Measurements from ENCODE around the gene HSPB1.

The HSPB1 gene

DNA sequence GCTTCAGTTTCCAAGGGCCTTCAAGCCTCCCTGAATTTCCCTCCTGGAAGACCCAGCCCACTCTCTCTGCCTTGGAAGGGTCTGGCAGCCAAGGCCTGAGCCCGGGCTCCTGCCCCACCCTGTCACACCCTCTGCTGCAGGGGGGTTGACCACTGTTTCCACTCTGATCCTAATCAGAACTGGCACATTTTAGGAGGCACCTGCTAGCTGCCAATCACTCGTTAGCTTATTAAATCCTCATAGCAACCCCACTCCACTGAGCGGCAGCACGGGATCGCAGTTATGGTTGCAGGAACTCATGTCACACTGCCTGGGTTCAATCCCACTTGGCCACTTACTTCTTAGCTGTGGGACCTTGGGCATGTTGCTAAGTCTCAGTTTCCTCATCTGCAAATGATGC is 12.9 kb downstream of the HSPB1 start:
- TF ChIP-seq, protein P1, sequence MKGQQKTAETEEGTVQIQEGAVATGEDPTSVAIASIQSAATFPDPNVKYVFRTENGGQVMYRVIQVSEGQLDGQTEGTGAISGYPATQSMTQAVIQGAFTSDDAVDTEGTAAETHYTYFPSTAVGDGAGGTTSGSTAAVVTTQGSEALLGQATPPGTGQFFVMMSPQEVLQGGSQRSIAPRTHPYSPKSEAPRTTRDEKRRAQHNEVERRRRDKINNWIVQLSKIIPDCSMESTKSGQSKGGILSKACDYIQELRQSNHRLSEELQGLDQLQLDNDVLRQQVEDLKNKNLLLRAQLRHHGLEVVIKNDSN (IDR thresholded peaks at IDR 0.05) = no peak
- TF ChIP-seq NFIC (IDR thresholded peaks at IDR 0.05) (no peak), CEBPB (IDR thresholded peaks at IDR 0.05) (no peak), TCF12 (IDR thresholded peaks at IDR 0.05; ENCODE audit: low read depth) (no peak), TEAD4 (IDR thresholded peaks at IDR 0.05) (no peak), RAD21 (IDR thresholded peaks at IDR 0.05; ENCODE audit: low read depth) (no peak), EGR1 (IDR thresholded peaks at IDR 0.05) (no peak), ZBTB7A (IDR thresholded peaks at IDR 0.05; ENCODE audit: low read depth) (no peak), EP300 (IDR thresholded peaks at IDR 0.05; ENCODE audit: borderline replicate concordance) (no peak), CREB1 (IDR thresholded peaks at IDR 0.05; ENCODE audit: low read depth) (no peak)
- TF ChIP-seq, protein P2, sequence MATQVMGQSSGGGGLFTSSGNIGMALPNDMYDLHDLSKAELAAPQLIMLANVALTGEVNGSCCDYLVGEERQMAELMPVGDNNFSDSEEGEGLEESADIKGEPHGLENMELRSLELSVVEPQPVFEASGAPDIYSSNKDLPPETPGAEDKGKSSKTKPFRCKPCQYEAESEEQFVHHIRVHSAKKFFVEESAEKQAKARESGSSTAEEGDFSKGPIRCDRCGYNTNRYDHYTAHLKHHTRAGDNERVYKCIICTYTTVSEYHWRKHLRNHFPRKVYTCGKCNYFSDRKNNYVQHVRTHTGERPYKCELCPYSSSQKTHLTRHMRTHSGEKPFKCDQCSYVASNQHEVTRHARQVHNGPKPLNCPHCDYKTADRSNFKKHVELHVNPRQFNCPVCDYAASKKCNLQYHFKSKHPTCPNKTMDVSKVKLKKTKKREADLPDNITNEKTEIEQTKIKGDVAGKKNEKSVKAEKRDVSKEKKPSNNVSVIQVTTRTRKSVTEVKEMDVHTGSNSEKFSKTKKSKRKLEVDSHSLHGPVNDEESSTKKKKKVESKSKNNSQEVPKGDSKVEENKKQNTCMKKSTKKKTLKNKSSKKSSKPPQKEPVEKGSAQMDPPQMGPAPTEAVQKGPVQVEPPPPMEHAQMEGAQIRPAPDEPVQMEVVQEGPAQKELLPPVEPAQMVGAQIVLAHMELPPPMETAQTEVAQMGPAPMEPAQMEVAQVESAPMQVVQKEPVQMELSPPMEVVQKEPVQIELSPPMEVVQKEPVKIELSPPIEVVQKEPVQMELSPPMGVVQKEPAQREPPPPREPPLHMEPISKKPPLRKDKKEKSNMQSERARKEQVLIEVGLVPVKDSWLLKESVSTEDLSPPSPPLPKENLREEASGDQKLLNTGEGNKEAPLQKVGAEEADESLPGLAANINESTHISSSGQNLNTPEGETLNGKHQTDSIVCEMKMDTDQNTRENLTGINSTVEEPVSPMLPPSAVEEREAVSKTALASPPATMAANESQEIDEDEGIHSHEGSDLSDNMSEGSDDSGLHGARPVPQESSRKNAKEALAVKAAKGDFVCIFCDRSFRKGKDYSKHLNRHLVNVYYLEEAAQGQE (IDR thresholded peaks at IDR 0.05; ENCODE audit: low read depth) = no peak
- TF ChIP-seq, protein P3, sequence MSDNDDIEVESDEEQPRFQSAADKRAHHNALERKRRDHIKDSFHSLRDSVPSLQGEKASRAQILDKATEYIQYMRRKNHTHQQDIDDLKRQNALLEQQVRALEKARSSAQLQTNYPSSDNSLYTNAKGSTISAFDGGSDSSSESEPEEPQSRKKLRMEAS (IDR thresholded peaks at IDR 0.05) = no peak

DNA sequence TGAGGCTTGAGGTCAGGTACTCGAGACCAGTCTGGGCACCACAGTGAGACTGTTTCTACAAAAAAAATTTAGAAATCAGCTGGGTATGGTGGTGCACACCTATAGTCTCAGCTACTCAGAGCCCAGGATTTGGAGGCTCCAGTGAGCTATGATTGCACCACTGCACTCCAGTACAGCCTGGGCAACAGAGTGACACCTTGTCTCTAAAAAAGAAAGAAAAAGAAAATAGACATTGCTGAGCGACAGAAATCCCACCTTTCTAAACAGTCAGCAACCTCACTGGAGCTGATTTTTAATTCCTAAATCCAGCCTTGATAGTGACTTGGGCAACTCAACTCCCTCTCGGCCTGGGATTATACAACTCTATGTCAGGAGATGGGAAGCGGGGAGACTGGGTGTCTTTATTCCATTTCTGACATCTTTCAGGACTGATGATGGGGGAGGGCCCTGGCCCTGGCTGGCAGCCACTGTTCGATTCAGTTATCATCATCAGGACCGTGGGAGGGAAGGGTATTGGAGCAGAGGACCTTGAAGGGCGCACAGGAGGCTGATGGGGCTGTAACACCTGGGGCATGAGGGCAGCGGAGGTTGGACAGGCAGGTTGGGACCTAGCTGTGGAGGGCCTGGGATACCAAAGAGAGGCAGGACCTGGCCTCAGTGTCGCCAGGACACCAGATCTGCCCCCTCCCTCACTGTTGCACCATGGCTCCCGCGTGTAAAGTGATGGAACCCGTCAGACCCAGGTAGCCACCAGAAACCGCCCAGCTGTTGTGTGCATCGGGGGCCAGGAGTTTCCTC is 14.7 kb downstream of the HSPB1 start:
- TF ChIP-seq YY1 (IDR thresholded peaks at IDR 0.05; ENCODE audit: low read depth) (no peak), TAF1 (IDR thresholded peaks at IDR 0.05; ENCODE audit: low read depth) (no peak), CEBPB (IDR thresholded peaks at IDR 0.05) (no peak), CREB1 (IDR thresholded peaks at IDR 0.05; ENCODE audit: low read depth) (no peak), TEAD4 (IDR thresholded peaks at IDR 0.05) (no peak), EP300 (IDR thresholded peaks at IDR 0.05; ENCODE audit: borderline replicate concordance) (no peak), EGR1 (IDR thresholded peaks at IDR 0.05) (no peak), RAD21 (IDR thresholded peaks at IDR 0.05; ENCODE audit: low read depth) (no peak), NFIC (IDR thresholded peaks at IDR 0.05) (no peak), ZBTB7A (IDR thresholded peaks at IDR 0.05; ENCODE audit: low read depth) (no peak), TCF12 (IDR thresholded peaks at IDR 0.05; ENCODE audit: low read depth) (no peak), FOXM1 (IDR thresholded peaks at IDR 0.05; ENCODE audit: borderline replicate concordance, low read depth) (no peak)
- TF ChIP-seq, protein P2 (IDR thresholded peaks at IDR 0.05; ENCODE audit: low read depth) = no peak
- TF ChIP-seq, protein P1 (IDR thresholded peaks at IDR 0.05) = no peak
- TF ChIP-seq, protein P3 (IDR thresholded peaks at IDR 0.05) = no peak

DNA sequence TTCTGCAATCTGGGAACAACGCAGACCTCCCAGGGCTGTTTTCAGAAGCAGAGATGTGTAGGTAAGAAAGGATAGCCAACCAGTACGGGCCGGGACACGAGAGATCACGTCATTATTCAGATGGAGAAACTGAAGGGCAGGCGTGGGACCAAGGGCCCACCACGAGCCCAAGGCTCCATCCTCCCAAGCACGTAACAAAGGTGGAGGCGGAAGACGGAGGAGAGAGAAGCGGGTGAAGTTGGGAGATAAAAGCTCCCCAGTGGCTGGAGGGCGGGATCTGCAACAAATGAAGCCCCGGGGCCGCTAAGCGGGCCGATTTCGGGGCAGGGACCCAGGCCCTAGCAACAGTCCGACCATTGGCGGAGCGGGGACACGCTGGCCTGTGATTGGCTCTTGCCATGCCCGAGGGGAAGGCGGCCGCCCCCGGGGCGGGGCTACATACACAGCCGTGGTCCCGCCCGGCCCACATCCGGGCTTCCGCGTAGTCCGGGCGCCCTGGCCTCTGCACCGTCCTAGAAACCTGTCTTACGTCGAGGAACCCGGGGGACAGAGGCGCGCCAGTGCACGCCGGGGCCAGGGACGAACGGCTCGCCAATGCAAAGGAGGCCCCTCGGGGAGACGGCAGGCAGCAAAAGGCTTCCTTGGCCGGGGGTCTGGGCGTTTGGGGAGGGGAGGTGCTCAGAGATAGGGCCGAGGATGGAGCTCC is 15.5 kb downstream of the HSPB1 start:
- TF ChIP-seq, protein P2 (IDR thresholded peaks at IDR 0.05; ENCODE audit: low read depth) = no peak
- TF ChIP-seq TEAD4 (IDR thresholded peaks at IDR 0.05) = peak; percentile 35; the same call in 1 of the 2 replicates
- TF ChIP-seq ZBTB7A (IDR thresholded peaks at IDR 0.05; ENCODE audit: low read depth) = no peak; the same call in 1 of the 2 replicates
- TF ChIP-seq, protein P3 (IDR thresholded peaks at IDR 0.05) = peak; percentile 64
- TF ChIP-seq CREB1 (IDR thresholded peaks at IDR 0.05; ENCODE audit: low read depth) = peak; percentile 52; the same call in 1 of the 2 replicates
- no peak for TF ChIP-seq EGR1 (IDR thresholded peaks at IDR 0.05)
- TF ChIP-seq YY1 (IDR thresholded peaks at IDR 0.05; ENCODE audit: low read depth) = no peak
- peak; percentile 64; the same call in 1 of the 2 replicates for TF ChIP-seq TAF1 (IDR thresholded peaks at IDR 0.05; ENCODE audit: low read depth)
- TF ChIP-seq, protein P1 (IDR thresholded peaks at IDR 0.05) = 0 out of 2 replicates have a peak, but pooled peaks have one; percentile 6
